ENCODE data around the gene RBL1.

The RBL1 gene

DNA sequence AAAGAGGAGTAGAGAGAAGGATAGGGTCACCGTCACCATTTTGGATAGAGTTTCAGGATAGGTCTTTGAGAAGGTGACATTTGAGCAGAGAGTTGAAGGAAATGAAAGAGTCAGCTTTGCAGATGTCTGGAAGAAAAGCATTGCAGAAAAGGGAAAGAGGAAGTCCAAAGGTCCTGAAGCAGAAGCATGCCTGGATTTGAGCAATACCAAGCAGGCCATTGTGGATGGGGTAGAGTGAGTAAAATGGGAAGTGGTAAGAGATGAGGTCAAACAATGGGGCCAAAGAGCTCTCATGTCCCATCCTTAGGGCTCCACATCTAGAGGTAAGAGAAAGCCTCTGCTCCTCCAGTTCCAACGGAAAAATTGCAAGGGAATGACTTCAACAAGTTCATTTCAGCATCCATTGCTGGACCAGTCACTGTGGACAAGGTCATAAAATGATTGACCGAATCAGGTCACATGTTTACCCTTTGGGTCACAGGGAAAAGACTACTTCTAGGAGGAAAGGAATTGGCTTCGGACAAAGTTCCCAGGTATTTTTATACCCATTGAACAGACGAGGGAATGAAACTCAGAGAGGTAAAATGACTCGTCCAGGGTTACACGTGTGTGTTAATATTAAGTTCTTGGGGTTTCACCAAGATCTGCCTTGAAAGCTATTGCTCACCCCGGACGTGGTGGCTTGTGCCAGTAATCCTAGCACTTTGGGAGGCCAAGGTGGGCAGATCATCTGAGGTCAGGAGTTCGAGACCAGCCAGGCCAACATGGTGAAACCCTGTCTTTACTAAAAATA, 137.7 kb downstream of the RBL1 start:
- no peak overlapping the region for H3K9ac ChIP-seq (ENCODE audit: low read depth, low read length, poor library complexity, severe bottlenecking)
- H3K36me3 ChIP-seq (ENCODE audit: insufficient read depth, low read length), result no peaks in the 10 kb centered on the region
- no peak overlapping the region for H3K4me3 ChIP-seq (ENCODE audit: low read length, poor library complexity, severe bottlenecking)
- H3K27me3 ChIP-seq (ENCODE audit: insufficient read depth, low read length, poor library complexity, severe bottlenecking), result no peaks in the 10 kb centered on the region
- no peaks in the 10 kb centered on the region for H3F3A ChIP-seq (ENCODE audit: low read depth)
- H3K9me3 ChIP-seq (ENCODE audit: insufficient read depth, low read depth, low read length), result no peaks in the 10 kb centered on the region
- TF ChIP-seq, protein P1, sequence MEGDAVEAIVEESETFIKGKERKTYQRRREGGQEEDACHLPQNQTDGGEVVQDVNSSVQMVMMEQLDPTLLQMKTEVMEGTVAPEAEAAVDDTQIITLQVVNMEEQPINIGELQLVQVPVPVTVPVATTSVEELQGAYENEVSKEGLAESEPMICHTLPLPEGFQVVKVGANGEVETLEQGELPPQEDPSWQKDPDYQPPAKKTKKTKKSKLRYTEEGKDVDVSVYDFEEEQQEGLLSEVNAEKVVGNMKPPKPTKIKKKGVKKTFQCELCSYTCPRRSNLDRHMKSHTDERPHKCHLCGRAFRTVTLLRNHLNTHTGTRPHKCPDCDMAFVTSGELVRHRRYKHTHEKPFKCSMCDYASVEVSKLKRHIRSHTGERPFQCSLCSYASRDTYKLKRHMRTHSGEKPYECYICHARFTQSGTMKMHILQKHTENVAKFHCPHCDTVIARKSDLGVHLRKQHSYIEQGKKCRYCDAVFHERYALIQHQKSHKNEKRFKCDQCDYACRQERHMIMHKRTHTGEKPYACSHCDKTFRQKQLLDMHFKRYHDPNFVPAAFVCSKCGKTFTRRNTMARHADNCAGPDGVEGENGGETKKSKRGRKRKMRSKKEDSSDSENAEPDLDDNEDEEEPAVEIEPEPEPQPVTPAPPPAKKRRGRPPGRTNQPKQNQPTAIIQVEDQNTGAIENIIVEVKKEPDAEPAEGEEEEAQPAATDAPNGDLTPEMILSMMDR (conservative IDR thresholded peaks at IDR 0.05; ENCODE audit: low read length), result no peak
- no peak for TF ChIP-seq EZH2phosphoT487 (IDR thresholded peaks at IDR 0.05; ENCODE audit: borderline replicate concordance)
- no peaks in the 10 kb centered on the region for H4K20me1 ChIP-seq (ENCODE audit: insufficient read depth, low read length, poor library complexity, severe bottlenecking)
- H3K4me1 ChIP-seq (ENCODE audit: insufficient read depth, low read length, poor library complexity, severe bottlenecking), result peaks cover 10% of the 10 kb centered on the region
- H2AFZ ChIP-seq (ENCODE audit: low read length), result no peak overlapping the region
- no peak overlapping the region for H3K4me2 ChIP-seq (ENCODE audit: low read depth, low read length, poor library complexity, severe bottlenecking)
- H3K79me2 ChIP-seq (ENCODE audit: insufficient read depth, low read length), result no peaks in the 10 kb centered on the region
- no peaks in the 10 kb centered on the region for H3K9me2 ChIP-seq (replicated peaks; ENCODE audit: low read depth, low read length)

DNA sequence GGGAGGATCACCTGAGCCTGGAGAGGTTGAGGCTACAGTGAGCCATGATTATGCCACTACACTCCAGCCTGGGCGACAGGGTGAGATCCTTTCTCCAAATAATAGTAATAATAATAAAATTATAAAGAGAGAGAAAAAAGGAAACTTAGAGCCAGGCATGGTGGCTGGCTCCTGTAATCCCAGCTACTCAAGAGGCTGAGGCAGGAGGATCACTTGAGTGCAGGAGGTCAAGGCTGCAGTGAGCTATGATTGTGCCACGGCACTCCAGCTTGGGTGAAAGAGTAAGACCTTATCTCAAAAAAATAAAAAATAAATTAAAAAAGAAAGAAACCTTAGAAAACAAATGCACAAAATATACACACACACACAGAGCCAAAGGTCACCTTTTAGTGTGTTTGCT, 139.1 kb downstream of the RBL1 start:
- Histone ChIP-seq H3K9me2 (replicated peaks; ENCODE audit: low read depth, low read length) (no peaks in the 10 kb centered on the region), H2AFZ (ENCODE audit: low read length) (no peak overlapping the region), H3F3A (ENCODE audit: low read depth) (no peaks in the 10 kb centered on the region), H3K9ac (ENCODE audit: low read depth, low read length, poor library complexity, severe bottlenecking) (no peak overlapping the region), H3K27me3 (ENCODE audit: insufficient read depth, low read length, poor library complexity, severe bottlenecking) (no peaks in the 10 kb centered on the region), H3K4me2 (ENCODE audit: low read depth, low read length, poor library complexity, severe bottlenecking) (no peak overlapping the region), H3K79me2 (ENCODE audit: insufficient read depth, low read length) (no peaks in the 10 kb centered on the region), H3K4me3 (ENCODE audit: low read length, poor library complexity, severe bottlenecking) (no peak overlapping the region), H4K20me1 (ENCODE audit: insufficient read depth, low read length, poor library complexity, severe bottlenecking) (no peaks in the 10 kb centered on the region), H3K9me3 (ENCODE audit: insufficient read depth, low read depth, low read length) (no peaks in the 10 kb centered on the region), H3K36me3 (ENCODE audit: insufficient read depth, low read length) (no peaks in the 10 kb centered on the region), H3K4me1 (ENCODE audit: insufficient read depth, low read length, poor library complexity, severe bottlenecking) (peaks cover 10% of the 10 kb centered on the region)
- TF ChIP-seq EZH2phosphoT487 (IDR thresholded peaks at IDR 0.05; ENCODE audit: borderline replicate concordance), result no peak
- TF ChIP-seq, protein P1 (conservative IDR thresholded peaks at IDR 0.05; ENCODE audit: low read length), result no peak

DNA sequence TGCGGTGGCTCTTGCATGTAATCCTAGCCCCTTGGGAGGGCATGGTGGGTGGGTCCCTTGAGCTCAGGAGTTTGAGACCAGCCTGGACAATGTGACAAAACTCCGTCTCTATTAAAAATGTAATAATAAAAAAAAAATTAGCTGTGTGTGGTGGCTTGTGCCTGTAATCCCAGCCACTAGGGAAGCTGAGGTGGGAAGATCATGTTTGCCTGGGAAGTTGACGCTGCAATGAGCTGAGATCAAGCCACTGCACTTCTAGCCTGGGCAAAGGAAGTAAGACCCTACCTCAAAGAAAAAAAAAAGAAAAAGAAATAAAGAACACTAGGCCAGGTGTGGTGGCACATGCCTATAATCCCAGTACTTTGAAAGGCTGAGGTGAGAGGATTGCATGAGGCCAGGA, 139.8 kb downstream of the RBL1 start:
- Histone ChIP-seq H4K20me1 (ENCODE audit: insufficient read depth, low read length, poor library complexity, severe bottlenecking) (no peaks in the 10 kb centered on the region), H3K4me2 (ENCODE audit: low read depth, low read length, poor library complexity, severe bottlenecking) (no peak overlapping the region), H3K79me2 (ENCODE audit: insufficient read depth, low read length) (no peaks in the 10 kb centered on the region), H3K4me1 (ENCODE audit: insufficient read depth, low read length, poor library complexity, severe bottlenecking) (peaks cover 11% of the 10 kb centered on the region), H3K27me3 (ENCODE audit: insufficient read depth, low read length, poor library complexity, severe bottlenecking) (no peaks in the 10 kb centered on the region), H3K9me2 (replicated peaks; ENCODE audit: low read depth, low read length) (no peaks in the 10 kb centered on the region), H3K36me3 (ENCODE audit: insufficient read depth, low read length) (no peaks in the 10 kb centered on the region), H3K9me3 (ENCODE audit: insufficient read depth, low read depth, low read length) (no peaks in the 10 kb centered on the region), H2AFZ (ENCODE audit: low read length) (no peak overlapping the region), H3K4me3 (ENCODE audit: low read length, poor library complexity, severe bottlenecking) (no peak overlapping the region), H3K9ac (ENCODE audit: low read depth, low read length, poor library complexity, severe bottlenecking) (no peak overlapping the region), H3F3A (ENCODE audit: low read depth) (no peaks in the 10 kb centered on the region)
- TF ChIP-seq, protein P1 (conservative IDR thresholded peaks at IDR 0.05; ENCODE audit: low read length), result no peak
- no peak for TF ChIP-seq EZH2phosphoT487 (IDR thresholded peaks at IDR 0.05; ENCODE audit: borderline replicate concordance)

All from Loucy (cell line).